Loucy (cell line): ENCODE results near the gene NSMCE1.

Experiments
- H2AFZ ChIP-seq: fragments of 200-600 bp; sonication (generic); 2 replicates; pipeline ENCODE4 v1.6.0; 2016; ENCODE audit warnings: antibody characterized with exemption, mild to moderate bottlenecking, low read length, moderate library complexity
- H3F3A ChIP-seq: fragments of 200-600 bp; 2 replicates; pipeline ENCODE4 v1.6.0; 2016; ENCODE audit warnings: antibody characterized with exemption, low read depth, mild to moderate bottlenecking
- H3K27me3 ChIP-seq: fragments of 200-600 bp; sonication (generic); 2 replicates; pipeline ENCODE4 v1.6.1; 2014; ENCODE audit warnings: low read length, mild to moderate bottlenecking; ENCODE audit not compliant: insufficient read depth, poor library complexity, severe bottlenecking
- H3K36me3 ChIP-seq: fragments of 200-600 bp; sonication (generic); 2 replicates; pipeline ENCODE4 v1.6.1; 2016; ENCODE audit warnings: low read length; ENCODE audit not compliant: insufficient read depth
- H3K4me1 ChIP-seq: fragments of 200-600 bp; sonication (generic); 2 replicates; pipeline ENCODE4 v1.5.1; 2014; ENCODE audit warnings: low read length, mild to moderate bottlenecking; ENCODE audit not compliant: insufficient read depth, poor library complexity, severe bottlenecking
- H3K4me2 ChIP-seq: fragments of 200-600 bp; sonication (generic); 2 replicates; pipeline ENCODE4 v1.6.0; 2014; ENCODE audit warnings: antibody characterized with exemption, low read length, low read depth, mild to moderate bottlenecking; ENCODE audit not compliant: poor library complexity, severe bottlenecking
- H3K4me3 ChIP-seq: fragments of 200-600 bp; sonication (generic); 2 replicates; pipeline ENCODE4 v1.5.1; 2014; ENCODE audit warnings: low read length, mild to moderate bottlenecking, mixed read lengths; ENCODE audit not compliant: poor library complexity, severe bottlenecking
- H3K79me2 ChIP-seq: fragments of 200-600 bp; sonication (generic); 2 replicates; pipeline ENCODE4 v1.6.1; 2014; ENCODE audit warnings: low read length; ENCODE audit not compliant: insufficient read depth
- H3K9ac ChIP-seq: fragments of 200-600 bp; sonication (generic); 2 replicates; pipeline ENCODE4 v1.6.0; 2014; ENCODE audit warnings: mild to moderate bottlenecking, low read depth, low read length, moderate library complexity; ENCODE audit not compliant: poor library complexity, severe bottlenecking
- H3K9me2 ChIP-seq: fragments of 200-600 bp; sonication (generic); replicated peaks from 2 replicates; pipeline ENCODE4 v1.6.1; 2016; ENCODE audit warnings: low read depth, low read length, mixed read lengths
- H3K9me3 ChIP-seq: fragments of 200-600 bp; sonication (generic); 2 replicates; pipeline ENCODE4 v1.6.1; 2014; ENCODE audit warnings: mild to moderate bottlenecking, antibody characterized with exemption, low read length, low read depth; ENCODE audit not compliant: insufficient read depth
- H4K20me1 ChIP-seq: fragments of 200-600 bp; sonication (generic); 2 replicates; pipeline ENCODE4 v1.6.0; 2014; ENCODE audit warnings: antibody characterized with exemption, low read length, mild to moderate bottlenecking; ENCODE audit not compliant: insufficient read depth, poor library complexity, severe bottlenecking
- EZH2phosphoT487 ChIP-seq: fragments of 200-600 bp; IDR thresholded peaks from 2 replicates; pipeline ENCODE4 v1.6.1; 2018; ENCODE audit warnings: antibody characterized with exemption, mild to moderate bottlenecking, moderate library complexity, borderline replicate concordance
- TF ChIP-seq, protein P1 (sequence below): fragments of 200-600 bp; sonication (generic); conservative IDR thresholded peaks from 2 replicates; pipeline ENCODE4 v1.5.1; 2014; ENCODE audit warnings: mild to moderate bottlenecking, antibody characterized with exemption, low read length

Gene NSMCE1

DNA sequence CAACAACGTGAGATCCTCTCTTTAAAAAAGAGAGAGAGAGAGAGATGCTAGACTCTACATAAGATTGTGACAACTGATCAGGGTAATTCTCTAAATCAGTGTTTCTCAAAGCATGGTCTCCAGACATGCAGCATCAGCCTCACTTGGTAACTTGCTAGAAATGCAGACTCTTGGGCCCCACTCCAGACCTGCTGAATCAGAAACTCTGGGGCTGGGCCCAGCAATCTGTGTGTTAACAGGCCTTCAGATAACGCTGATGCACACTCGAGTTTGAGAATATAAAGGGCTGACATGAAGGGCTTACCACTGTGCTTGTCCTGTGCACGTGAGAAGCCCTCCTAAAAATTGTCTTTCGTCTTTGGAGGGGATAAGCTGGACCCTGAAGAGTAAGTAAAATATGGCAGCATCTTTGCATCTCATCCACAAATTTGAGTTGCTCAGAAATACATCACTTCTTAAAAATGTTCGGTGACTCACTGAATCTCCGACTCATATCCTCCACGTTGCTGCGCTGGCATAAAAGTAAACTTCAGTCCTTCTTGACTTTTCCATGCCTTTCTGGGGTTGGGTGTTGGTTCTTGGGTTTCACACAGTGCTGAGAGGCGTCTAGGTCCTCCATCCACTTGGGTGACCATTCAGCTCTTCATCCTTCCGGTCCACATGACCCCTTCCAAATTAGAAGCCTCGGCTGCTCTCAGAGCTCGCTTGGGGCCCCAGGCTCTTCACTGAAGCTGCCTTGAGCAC lies 91.4 kb downstream of the NSMCE1 start:
- H3K9ac ChIP-seq = no peak overlapping the region
- H3K36me3 ChIP-seq = no peaks in the 10 kb centered on the region
- no peak overlapping the region for H3K4me2 ChIP-seq
- H4K20me1 ChIP-seq = no peaks in the 10 kb centered on the region
- no peak overlapping the region for H2AFZ ChIP-seq
- no peaks in the 10 kb centered on the region for H3K27me3 ChIP-seq
- H3F3A ChIP-seq = peaks cover 19% of the 10 kb centered on the region
- no peaks in the 10 kb centered on the region for H3K79me2 ChIP-seq
- no peaks in the 10 kb centered on the region for H3K9me2 ChIP-seq
- H3K4me3 ChIP-seq = no peak overlapping the region
- TF ChIP-seq, protein P1, sequence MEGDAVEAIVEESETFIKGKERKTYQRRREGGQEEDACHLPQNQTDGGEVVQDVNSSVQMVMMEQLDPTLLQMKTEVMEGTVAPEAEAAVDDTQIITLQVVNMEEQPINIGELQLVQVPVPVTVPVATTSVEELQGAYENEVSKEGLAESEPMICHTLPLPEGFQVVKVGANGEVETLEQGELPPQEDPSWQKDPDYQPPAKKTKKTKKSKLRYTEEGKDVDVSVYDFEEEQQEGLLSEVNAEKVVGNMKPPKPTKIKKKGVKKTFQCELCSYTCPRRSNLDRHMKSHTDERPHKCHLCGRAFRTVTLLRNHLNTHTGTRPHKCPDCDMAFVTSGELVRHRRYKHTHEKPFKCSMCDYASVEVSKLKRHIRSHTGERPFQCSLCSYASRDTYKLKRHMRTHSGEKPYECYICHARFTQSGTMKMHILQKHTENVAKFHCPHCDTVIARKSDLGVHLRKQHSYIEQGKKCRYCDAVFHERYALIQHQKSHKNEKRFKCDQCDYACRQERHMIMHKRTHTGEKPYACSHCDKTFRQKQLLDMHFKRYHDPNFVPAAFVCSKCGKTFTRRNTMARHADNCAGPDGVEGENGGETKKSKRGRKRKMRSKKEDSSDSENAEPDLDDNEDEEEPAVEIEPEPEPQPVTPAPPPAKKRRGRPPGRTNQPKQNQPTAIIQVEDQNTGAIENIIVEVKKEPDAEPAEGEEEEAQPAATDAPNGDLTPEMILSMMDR = no peak
- TF ChIP-seq EZH2phosphoT487 = no peak
- H3K4me1 ChIP-seq = peaks cover 64% of the 10 kb centered on the region
- H3K9me3 ChIP-seq = no peaks in the 10 kb centered on the region

DNA sequence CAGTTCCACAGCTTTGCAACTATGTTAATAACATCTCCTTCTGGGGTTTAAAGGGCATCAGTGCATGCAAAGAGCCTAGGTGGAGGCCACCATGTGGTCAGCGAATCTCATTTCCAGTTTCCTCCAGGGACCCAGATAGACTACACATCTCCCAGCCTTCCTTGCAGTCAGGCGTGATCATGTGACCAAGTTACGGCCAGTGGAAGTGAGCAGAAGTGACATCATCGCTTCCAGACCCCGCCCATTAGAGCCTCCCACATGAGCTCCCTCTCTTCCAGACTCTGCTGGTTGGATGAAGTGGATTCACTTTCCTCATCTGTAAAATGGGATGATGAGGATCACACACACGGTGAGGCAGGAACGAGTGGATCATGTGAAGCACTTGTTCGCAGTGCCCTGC lies 92.7 kb downstream of the NSMCE1 start:
- H2AFZ ChIP-seq = no peak overlapping the region

More for the DNA sequence above, 92.7 kb downstream of the NSMCE1 start:
- peaks cover 68% of the 10 kb centered on the region for H3K4me1 ChIP-seq
- no peak overlapping the region for H3K4me3 ChIP-seq
- H3K9ac ChIP-seq = peak overlapping the region; percentile 60
- H3K79me2 ChIP-seq = no peaks in the 10 kb centered on the region
- H3K36me3 ChIP-seq = no peaks in the 10 kb centered on the region
- no peak for TF ChIP-seq EZH2phosphoT487
- TF ChIP-seq, protein P1 = no peak
- H3K4me2 ChIP-seq = peak overlapping the region; percentile 4
- H3K9me2 ChIP-seq = no peaks in the 10 kb centered on the region
- H3F3A ChIP-seq = peaks cover 19% of the 10 kb centered on the region
- no peaks in the 10 kb centered on the region for H3K9me3 ChIP-seq
- H3K27me3 ChIP-seq = no peaks in the 10 kb centered on the region
- no peaks in the 10 kb centered on the region for H4K20me1 ChIP-seq
